Neural cell (in vitro differentiated cells): ENCODE data around the gene GRM4.

Experiments used
- POLR2AphosphoS5 ChIP-seq: IDR thresholded peaks from 2 replicates; pipeline ENCODE4 v1.6.1; 2012
- TAF1 ChIP-seq: IDR thresholded peaks from 2 replicates; pipeline ENCODE4 v1.6.1; 2012; ENCODE audit warnings: low read depth
- TF ChIP-seq, protein P1 (sequence below): fragments of 450-650 bp; IDR thresholded peaks from 2 replicates; pipeline ENCODE4 v1.5.1; 2014; ENCODE audit warnings: antibody characterized with exemption, mild to moderate bottlenecking, moderate library complexity; ENCODE audit not compliant: poor library complexity, severe bottlenecking

DNA sequence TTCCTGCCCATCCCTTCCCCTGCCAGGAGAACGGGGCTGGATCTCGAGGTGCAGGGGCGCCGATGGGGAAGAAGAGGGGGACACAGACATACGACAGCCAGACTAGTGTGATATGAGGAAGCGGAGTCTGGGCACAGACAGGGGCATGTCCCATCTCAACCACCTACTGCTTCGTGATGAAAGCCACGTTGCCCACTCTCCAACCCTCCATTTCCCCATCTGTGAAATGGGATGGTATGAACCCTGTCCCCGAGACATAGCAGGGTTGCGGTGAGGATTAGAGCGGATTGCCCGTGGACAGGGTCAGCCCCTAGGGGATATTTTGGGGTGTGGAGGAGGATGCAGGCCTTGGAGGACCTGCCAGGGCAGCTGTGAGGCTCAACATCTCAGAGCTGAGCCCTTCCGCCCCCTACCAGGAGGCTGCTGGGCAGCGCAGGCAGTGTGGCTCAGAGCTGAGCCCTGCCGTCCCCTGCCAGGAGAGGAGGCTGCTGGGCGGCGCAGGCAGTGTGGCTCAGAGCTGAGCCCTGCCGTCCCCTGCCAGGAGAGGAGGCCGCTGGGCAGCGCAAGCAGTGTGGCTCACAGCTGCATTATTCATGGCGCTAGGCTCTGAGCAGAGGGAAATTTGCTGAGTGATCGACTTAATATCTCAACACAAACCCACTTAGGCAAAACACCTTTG is 71.7 kb downstream of the GRM4 start:
- peak; percentile 24 for TF ChIP-seq POLR2AphosphoS5
- no peak for TF ChIP-seq TAF1
- TF ChIP-seq, protein P1, sequence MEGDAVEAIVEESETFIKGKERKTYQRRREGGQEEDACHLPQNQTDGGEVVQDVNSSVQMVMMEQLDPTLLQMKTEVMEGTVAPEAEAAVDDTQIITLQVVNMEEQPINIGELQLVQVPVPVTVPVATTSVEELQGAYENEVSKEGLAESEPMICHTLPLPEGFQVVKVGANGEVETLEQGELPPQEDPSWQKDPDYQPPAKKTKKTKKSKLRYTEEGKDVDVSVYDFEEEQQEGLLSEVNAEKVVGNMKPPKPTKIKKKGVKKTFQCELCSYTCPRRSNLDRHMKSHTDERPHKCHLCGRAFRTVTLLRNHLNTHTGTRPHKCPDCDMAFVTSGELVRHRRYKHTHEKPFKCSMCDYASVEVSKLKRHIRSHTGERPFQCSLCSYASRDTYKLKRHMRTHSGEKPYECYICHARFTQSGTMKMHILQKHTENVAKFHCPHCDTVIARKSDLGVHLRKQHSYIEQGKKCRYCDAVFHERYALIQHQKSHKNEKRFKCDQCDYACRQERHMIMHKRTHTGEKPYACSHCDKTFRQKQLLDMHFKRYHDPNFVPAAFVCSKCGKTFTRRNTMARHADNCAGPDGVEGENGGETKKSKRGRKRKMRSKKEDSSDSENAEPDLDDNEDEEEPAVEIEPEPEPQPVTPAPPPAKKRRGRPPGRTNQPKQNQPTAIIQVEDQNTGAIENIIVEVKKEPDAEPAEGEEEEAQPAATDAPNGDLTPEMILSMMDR: peak; percentile 64
